GM04504 (cell line): ENCODE data around the gene GAS5.

Experiments
- DNase-seq: peaks from one replicate; pipeline ENCODE4 v3.0.0-alpha.2; 2012; ENCODE audit warnings: low read depth

Gene GAS5

GRCh38 chr1:173824315-173825081 is 43.3 kb downstream of the GAS5 start, which contains the start of the genes CENPL and DARS2:
Gene CENPL (minus strand): TSS chr1:173824883. CDS start chr1:173811299, 13,584 bp downstream.
Gene DARS2 (plus strand): TSS chr1:173824673. CDS start chr1:173825230, 557 bp downstream.
- DNase-seq: peak; percentile 98

DNA sequence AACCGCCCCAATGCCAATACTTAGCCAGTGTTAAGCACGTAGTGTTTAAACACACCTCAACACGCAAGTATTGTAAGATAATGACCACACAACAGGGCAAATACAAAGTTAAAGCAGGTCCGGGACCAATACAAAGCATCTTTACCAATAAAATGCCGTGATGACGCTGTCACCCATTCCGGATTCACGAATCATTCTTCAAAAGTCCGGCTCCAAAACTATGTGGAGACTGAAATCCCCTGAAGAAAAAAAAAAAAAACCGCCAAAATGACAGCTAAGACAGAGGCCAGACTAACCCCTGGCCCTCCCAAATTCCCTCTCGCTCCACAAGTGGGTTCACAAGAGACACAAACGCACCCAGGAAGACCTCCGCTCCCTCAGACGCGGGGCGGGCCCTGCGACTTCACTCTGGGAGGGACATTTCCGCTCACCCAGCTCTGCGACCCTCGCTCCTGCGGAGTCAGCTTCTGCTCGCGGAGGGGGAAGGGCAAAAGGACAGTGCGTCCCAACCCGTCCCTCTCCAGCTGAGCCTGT is 43.9 kb downstream of the GAS5 start:
- no peak for DNase-seq

GRCh38 chr1:173821680-173822079 is 46.1 kb downstream of the GAS5 start:
- no peak for DNase-seq

DNA sequence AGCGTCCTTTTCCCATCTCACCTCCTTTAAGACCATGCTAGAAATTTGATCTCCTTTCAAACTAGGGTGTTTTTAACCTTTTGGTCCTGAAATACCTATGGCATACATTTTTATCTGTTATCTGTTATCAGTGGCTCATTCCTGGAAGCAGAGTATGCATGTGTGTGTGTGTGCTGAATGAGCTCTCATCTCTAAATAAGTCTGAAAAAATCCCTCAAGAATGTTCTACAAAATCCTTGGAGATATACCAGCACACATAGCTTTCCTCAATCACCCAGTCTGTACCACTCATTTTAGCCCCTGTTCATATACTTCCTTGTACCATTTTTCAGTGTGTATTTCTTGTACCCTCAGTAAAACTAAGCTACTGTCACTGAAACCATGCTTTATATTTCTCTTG is 49.3 kb downstream of the GAS5 start:
- no peak for DNase-seq
